ENCODE results near the gene ADCY5.

ADCY5 gene

DNA sequence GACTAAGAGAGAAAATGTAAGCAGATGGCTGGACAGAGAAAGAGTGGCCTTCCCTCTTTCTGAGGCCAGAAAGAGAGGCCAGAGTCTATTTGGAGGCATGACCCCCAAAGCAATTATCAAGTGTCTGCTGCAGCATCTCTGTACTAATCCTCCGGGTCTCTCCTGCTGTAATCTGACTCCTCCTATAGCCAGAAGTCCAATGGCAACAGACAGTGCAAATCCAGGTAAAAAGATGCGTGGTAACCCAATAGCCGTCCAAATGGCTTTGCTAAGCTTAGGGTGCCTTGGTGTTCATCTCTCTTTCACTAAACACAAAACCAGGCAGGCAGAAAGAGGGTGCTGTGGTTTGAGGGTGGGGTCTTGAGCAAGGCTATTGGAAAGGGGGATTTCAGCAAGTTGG lies 91.6 kb downstream of the ADCY5 start:
- no peak for DNase-seq

- DNase-seq = no peak
Measured at GRCh38 chr3:123353850-123354233, 95.0 kb downstream of the ADCY5 start.

- DNase-seq = peak; percentile 3
Measured at GRCh38 chr3:123353227-123353849, 95.6 kb downstream of the ADCY5 start.

- peak; percentile 47 for DNase-seq
Measured at GRCh38 chr3:123352134-123352554, 96.7 kb downstream of the ADCY5 start.

DNA sequence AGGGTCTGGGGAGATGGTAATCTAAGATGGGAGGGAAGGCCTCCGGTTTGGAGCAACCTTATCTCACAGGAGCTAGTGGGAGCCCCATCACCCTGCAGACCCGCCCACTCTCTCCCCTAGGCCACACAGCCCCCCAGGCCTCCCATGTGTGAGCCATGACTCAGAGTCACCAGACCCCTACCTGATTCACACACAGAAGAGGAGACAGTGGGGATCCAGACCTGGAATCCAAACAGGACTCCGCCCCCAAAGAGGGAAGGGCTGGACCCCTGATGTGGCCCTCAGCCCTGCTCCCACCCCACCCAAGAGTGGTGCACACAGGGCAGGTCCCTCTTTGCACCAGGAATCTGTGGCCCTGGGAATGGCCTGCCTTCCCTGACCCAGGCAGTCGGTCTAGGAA lies 97.4 kb downstream of the ADCY5 start:
- no peak for DNase-seq

DNA sequence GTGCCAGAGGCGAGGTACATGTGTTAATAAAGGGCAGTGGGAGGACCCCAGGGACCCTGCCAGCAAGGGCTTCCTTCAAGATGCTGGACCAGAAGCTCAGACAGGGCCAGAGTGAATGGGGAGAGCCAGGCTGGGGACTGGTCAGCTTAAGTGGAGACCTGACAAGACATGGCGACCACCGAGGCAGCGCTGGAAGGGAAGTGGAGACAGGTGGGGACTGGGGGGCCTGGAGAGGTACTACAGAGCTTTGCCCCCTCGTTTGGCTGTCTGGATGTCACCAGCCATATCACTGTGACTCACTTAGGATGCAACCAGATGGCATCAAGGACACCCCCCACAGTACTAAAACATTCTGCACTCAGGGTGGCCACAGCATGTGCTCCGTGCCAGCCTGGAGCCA lies 97.9 kb downstream of the ADCY5 start:
- peak; percentile 30 for DNase-seq

DNA sequence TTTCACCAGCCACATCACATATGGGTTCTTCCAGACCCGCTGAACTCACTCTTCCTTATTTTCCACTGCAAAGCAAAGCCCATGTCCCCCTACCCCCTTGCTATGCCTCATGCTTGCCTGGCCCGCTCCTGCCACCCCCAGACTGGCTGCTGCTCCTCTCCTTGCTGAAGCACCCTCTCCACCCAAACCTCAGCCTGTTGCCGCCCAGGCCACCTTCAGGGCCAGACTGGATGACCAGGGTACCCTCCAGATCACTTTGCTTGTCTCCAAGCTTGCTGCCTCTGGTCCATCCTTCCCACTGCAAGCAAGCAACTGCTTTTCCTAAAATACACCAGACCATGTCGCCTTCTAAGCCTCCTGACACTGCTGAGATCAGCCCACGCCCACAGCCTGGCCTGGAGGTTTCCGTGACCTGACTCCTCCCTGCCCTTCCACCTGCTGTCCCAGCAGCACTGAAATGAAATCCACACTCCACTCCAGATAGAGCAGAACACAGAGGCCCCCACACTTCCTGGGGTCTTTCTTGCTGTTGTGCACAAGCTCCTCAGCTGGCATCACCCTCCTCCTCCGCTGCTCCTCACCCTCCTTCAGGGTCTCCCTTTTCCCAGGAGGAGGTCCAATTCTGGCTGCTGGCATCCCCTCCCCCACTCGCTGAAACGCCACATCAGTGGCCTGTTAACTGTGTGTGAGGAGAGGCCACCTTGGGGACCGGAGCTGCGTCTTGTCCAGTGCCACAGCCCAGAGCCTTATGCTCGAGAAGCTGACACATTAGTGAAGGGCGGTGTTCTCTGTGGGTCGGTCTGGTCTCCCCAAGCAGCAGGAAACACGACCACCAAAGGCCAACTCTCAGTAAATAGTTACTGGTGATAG lies 99.1 kb downstream of the ADCY5 start:
- DNase-seq = peak; percentile 34

DNA sequence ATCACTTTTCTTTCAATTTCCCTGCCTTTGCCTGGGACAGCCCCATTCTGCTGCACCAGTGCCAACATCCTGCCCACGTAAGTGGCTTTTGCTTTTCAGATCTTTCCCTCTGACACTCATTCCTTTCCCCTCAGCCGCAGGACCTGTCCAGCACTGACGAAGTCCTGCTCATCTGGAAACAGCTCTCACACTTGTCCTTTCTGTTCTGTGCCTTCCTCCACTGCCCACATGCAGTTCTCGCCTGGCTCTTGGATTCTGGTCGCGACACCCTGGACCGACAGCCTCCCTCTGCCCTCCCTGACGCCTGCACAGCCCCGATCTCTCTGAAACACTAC lies 99.7 kb downstream of the ADCY5 start:
- no peak for DNase-seq

DNA sequence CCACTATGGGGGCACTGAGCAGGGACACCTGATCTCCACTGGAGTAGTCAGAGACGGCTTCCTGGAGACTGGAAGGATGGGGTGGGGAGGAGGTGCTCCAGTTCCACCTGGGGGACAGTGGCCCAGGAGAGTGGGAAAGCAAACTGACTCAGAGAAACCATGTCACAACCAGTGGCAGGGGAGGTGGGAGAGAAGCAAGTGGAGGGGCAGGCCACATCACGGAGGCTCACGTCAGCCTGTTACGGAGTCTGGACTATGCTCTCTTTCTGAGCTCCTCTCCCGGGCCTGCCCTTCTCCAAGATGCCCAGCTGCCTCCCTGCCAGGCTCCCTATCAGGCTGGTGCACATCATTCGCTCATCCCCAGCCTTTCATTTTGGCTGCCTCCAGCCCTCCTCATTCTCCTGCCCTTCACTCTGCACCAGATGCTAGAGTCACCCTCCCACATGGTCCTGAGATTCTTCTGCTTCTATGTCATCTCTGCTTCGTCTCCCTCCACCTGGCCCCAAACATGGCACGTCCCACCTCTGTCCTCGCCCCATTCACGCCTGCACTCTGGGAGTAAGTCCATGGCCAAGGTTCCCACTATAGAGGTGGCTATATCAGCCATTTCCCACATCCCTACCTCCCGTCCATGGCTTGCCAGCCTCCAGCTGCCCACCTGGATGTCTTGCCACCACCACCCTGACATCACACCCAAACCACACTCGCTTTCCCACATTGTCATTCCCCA lies 100.3 kb downstream of the ADCY5 start:
- DNase-seq = peak; percentile 16

GRCh38 chr3:123347691-123348264 lies 101.1 kb downstream of the ADCY5 start:
- peak; percentile 17 for DNase-seq

DNA sequence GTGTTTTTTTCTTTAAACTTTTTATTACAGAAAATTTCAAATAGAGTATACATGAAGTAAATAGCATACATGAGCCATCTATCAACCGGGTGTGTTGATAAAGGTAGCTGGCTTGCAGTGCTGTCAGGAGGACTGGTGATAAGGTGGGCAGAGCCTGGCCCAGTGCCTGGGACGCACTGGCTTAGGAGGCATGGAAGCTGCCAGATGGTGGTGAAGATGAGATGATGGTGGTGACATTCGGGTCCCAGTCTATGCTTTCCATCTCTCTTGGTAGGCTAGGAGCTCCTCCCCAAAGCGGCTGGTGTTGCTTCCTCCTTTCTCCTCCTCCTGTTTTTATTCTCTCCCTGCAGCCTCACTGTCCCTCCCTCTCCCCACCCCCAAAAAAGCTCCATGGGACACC lies 101.7 kb downstream of the ADCY5 start:
- no peak for DNase-seq

DNA sequence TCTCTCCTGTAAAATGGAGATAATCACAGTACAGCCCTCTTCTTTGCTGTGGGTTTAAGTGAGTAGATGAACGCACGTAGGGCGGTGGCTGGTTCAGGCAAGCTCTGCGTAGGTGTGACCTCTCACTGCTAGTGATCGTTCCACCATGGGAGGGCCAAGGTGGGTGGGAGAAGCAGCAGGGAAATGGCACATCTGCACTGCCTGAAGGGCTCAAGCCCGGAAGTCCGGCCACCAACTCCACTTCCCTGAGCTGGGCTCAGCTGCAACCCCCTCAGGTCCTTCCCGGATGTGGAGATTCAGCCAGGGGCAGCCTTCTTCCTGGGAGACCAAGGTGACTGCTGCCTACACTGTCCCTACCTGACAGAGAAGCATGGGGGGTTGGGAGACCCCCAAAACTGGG lies 102.9 kb downstream of the ADCY5 start:
- DNase-seq = peak; percentile 32

GRCh38 chr3:123344907-123345594 lies 103.8 kb downstream of the ADCY5 start:
- peak; percentile 25 for DNase-seq

- peak; percentile 6 for DNase-seq
Measured at GRCh38 chr3:123344175-123344906, 104.5 kb downstream of the ADCY5 start.

- DNase-seq = peak; percentile 25
Measured at GRCh38 chr3:123343296-123344174, 105.4 kb downstream of the ADCY5 start.

- peak; percentile 3 for DNase-seq
Measured at GRCh38 chr3:123342631-123343080, 106.2 kb downstream of the ADCY5 start.

GRCh38 chr3:123341871-123342630 lies 106.8 kb downstream of the ADCY5 start:
- DNase-seq = peak; percentile 26

DNA sequence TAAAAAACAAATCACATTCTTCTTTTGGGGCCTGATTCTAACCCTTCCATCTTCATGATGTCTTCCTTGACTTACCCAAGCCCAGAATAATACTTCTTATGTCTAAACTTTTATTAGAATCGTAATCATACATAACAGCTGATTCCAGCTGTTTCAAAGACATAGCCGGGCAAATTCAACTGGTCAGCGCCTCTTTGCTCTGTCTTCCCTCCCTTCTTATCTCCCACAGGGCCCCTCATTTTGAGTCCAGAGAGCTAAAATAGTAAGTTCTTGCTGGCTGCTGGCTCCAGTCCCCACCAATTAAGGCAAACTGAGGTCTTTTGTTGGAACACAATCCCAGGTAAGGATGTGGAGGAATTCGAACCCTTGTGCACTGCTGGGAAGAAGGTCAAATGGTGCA lies 108.6 kb downstream of the ADCY5 start:
- no peak for DNase-seq

GRCh38 chr3:123339302-123339701 lies 109.6 kb downstream of the ADCY5 start:
- peak; percentile 32 for DNase-seq

DNA sequence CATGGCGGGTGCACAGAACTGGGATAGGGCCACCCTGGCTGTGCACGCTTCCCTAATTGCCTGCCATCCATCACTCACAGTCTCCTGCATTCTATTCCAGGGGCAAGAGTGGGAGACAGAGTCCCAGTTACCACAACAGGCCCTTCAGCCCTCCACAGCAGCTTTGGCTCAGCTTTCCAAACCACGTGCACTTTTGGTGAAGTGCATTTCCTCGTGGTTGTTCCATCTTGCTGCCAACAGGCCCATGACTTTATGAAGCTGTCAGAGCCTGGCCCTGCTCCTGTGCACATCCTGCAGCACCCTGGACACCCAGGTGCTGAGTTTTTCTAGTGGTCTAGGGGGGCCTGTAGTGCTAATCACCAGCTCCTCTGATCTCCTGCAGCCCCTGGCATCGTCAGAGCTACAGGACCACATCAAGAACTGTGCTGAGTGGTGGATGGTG lies 110.2 kb downstream of the ADCY5 start:
- peak; percentile 25 for DNase-seq
